Measurements from ENCODE around the gene MAP3K21.

DNA sequence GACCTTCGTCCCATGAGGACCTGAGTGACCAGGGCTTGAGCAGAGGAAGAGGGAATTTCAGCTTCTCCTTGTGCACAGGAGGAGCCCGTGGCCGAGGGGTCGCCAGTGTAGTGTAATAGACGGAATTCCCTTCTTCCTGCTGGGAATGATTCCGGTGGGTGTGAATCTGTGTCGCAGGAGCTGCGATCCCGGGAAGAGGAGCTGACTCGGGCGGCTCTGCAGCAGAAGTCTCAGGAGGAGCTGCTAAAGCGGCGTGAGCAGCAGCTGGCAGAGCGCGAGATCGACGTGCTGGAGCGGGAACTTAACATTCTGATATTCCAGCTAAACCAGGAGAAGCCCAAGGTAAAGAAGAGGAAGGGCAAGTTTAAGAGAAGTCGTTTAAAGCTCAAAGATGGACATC, 34.4 kb downstream of the MAP3K21 start:
- TF ChIP-seq POLR2A (IDR thresholded peaks at IDR 0.05; ENCODE audit: low read depth, low read length) (no peak), BHLHE40 (IDR thresholded peaks at IDR 0.05; ENCODE audit: low read depth, low read length) (no peak), MAZ (IDR thresholded peaks at IDR 0.05; ENCODE audit: borderline replicate concordance, low read depth, low read length) (no peak), CHD1 (IDR thresholded peaks at IDR 0.05; ENCODE audit: low read depth, low read length) (no peak), CEBPB (IDR thresholded peaks at IDR 0.05; ENCODE audit: low read depth, low read length) (no peak), MAFK (IDR thresholded peaks at IDR 0.05; ENCODE audit: low read depth, low read length) (no peak), RAD21 (IDR thresholded peaks at IDR 0.05; ENCODE audit: low read length) (no peak), RFX5 (IDR thresholded peaks at IDR 0.05; ENCODE audit: low read depth, low read length) (no peak), NFE2L2 (IDR thresholded peaks at IDR 0.05; ENCODE audit: low read depth, low read length) (no peak), SMC3 (IDR thresholded peaks at IDR 0.05; ENCODE audit: low read depth, low read length) (no peak)
- TF ChIP-seq, protein P1, sequence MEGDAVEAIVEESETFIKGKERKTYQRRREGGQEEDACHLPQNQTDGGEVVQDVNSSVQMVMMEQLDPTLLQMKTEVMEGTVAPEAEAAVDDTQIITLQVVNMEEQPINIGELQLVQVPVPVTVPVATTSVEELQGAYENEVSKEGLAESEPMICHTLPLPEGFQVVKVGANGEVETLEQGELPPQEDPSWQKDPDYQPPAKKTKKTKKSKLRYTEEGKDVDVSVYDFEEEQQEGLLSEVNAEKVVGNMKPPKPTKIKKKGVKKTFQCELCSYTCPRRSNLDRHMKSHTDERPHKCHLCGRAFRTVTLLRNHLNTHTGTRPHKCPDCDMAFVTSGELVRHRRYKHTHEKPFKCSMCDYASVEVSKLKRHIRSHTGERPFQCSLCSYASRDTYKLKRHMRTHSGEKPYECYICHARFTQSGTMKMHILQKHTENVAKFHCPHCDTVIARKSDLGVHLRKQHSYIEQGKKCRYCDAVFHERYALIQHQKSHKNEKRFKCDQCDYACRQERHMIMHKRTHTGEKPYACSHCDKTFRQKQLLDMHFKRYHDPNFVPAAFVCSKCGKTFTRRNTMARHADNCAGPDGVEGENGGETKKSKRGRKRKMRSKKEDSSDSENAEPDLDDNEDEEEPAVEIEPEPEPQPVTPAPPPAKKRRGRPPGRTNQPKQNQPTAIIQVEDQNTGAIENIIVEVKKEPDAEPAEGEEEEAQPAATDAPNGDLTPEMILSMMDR (conservative IDR thresholded peaks at IDR 0.05; ENCODE audit: low read depth, low read length), result no peak
- TF ChIP-seq, protein P2, sequence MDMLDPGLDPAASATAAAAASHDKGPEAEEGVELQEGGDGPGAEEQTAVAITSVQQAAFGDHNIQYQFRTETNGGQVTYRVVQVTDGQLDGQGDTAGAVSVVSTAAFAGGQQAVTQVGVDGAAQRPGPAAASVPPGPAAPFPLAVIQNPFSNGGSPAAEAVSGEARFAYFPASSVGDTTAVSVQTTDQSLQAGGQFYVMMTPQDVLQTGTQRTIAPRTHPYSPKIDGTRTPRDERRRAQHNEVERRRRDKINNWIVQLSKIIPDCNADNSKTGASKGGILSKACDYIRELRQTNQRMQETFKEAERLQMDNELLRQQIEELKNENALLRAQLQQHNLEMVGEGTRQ (IDR thresholded peaks at IDR 0.05; ENCODE audit: low read depth, low read length), result no peak
